ENCODE measurements around the gene MAGEA11.
"Not testable (repeated sequence)": the region's sequence is repeated elsewhere in the genome, so short reads cannot be mapped to it uniquely, and the experiment has no call there.

The MAGEA11 gene

DNA sequence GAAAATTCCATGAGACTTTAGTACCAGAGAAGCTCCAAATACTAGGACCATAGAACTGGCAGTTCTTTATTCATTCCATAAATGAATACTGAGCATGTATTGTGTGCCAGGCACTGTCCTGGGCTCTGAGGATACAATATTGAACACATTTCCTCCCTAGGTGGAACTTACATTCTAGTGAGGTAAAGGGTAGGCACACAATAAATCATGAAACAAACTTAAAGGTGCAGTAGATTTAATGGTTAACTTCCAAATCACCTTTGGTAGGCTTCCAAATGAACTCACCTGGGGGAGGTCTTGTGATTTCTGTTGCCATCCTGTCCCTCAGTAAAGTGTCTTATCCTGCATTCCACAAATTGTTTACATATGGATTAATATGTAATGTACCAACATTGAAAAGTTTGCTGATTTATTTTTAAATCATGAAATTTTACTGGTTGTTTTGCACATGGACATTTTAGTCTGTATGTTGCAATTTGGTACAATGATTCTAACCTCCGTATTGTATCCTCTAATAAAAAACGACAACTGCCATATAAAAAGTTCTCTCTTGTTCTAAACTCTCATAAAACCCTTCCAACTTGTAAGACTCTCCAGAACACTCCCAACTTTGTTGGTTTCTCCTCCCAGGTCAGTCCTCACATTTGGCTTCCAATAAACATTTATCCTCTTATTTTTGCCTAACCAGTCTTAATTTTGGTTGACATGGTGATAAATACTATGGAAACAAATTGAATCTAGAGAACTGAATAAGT is 4.5 kb upstream of the MAGEA11 start:
- H3K9me3 Mint-ChIP-seq = no peaks in the 10 kb centered on the region

DNA sequence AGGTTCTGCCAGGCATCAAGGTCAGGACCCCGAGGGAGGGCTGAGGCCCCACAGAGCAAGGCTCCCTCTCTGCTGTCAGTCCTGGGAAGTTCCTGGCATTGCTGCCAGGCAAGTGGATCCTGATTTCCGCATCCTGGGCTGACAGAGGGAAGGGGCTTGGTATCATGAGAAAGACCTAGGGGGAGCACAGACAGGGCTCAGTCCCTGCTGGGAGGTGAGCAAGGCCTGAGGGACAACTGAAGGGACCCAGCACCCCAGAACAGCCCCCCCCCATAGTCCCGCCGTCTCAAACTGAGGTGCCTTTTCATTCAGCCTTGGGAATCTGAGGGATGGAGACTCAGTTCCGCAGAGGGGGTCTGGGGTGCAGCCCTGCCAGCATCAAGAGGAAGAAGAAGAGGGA is 971 bp downstream of the MAGEA11 start:
- H3K36me3 Mint-ChIP-seq = no peaks in the 10 kb centered on the region
- DNase-seq (ENCODE audit: low spot score in 2 of 2) (no peak), ATAC-seq (no peak)
- H3K9me3 Mint-ChIP-seq = no peaks in the 10 kb centered on the region
- no peaks in the 10 kb centered on the region for H3K4me1 Mint-ChIP-seq
- no peak overlapping the region for H3K4me3 Mint-ChIP-seq
- H3K27ac Mint-ChIP-seq = no peak overlapping the region

More for the DNA sequence above, 4.5 kb upstream of the MAGEA11 start:
- H3K36me3 Mint-ChIP-seq = no peaks in the 10 kb centered on the region
- H3K4me1 Mint-ChIP-seq = no peaks in the 10 kb centered on the region
- ATAC-seq = no peak
- H3K4me3 Mint-ChIP-seq = no peak overlapping the region
- no peak for DNase-seq (ENCODE audit: low spot score in 2 of 2)
- H3K27ac Mint-ChIP-seq = no peak overlapping the region

DNA sequence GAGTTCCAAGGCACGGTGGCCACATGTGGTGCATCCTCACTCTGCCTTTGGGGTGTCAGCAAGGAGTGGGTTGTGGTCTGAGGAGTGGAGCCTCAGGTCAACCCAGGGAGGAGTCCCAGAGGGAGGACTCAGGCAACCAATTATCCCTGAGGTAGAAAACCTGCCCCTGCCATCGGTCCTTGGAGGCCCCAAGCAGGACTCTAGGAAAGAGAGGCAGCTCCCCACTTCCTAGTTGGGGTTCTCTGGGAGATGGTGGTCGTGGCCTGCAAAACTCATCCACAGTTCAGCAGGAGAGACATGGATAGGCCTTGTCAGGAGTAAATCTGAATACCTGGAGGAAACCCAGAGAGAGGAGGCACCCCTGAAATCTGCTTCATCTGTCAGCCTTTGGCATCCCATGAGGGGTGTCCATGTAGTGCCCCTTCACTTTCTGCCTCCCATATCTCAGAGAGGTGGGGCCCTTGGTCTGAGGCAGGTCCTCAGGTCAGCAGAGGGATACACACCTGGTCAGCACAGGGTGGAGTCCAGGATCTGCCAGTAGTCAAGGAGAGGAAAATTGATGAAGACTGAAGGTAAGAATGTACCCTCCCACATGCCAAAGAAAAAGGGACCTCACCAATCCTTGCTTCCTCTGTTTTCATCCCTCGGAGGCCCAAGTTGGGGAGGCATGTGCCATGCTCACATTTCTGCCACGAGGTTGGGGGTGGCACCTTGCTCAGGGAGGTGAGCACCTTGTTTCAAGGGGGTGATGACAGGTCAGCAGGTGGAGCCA is 1.6 kb downstream of the MAGEA11 start:
- no peak for ATAC-seq
- no peak for DNase-seq (ENCODE audit: low spot score in 2 of 2)
- H3K4me3 Mint-ChIP-seq = no peak overlapping the region
- no peaks in the 10 kb centered on the region for H3K4me1 Mint-ChIP-seq
- no peaks in the 10 kb centered on the region for H3K9me3 Mint-ChIP-seq
- no peak overlapping the region for H3K27ac Mint-ChIP-seq
- H3K36me3 Mint-ChIP-seq = no peaks in the 10 kb centered on the region

DNA sequence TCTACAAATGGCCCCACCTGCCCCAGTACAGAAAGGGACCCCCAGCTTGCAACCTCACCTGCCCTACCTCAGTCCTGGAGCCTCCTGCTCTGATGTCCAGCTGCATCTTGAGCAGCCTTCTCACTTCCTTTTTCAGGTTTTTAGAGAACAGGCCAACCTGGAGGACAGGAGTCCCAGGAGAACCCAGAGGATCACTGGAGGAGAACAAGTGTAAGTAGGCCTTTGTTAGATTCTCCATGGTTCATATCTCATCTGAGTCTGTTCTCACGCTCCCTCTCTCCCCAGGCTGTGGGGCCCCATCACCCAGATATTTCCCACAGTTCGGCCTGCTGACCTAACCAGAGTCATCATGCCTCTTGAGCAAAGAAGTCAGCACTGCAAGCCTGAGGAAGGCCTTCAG is 3.6 kb downstream of the MAGEA11 start:
- no peak for DNase-seq (ENCODE audit: low spot score in 2 of 2)
- no peak for ATAC-seq
- Mint-ChIP-seq H3K9me3 (no peaks in the 10 kb centered on the region), H3K36me3 (no peaks in the 10 kb centered on the region), H3K27ac (no peak overlapping the region), H3K4me1 (no peaks in the 10 kb centered on the region), H3K4me3 (no peak overlapping the region)

DNA sequence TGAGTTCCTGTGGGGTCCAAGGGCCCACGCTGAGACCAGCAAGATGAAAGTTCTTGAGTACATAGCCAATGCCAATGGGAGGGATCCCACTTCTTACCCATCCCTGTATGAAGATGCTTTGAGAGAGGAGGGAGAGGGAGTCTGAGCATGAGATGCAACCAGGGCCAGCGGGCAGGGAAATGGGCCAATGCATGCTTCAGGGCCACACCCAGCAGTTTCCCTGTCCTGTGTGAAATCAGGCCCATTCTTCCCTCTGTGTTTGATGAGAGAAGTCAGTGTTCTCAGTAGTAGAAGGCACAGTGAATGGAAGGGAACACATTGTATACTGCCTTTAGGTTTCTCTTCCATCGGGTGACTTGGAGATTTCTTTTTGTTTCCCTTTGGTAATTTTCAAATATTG is 4.8 kb downstream of the MAGEA11 start:
- Mint-ChIP-seq H3K9me3 (no peaks in the 10 kb centered on the region), H3K4me1 (no peaks in the 10 kb centered on the region), H3K27ac (no peak overlapping the region), H3K4me3 (no peak overlapping the region), H3K36me3 (no peaks in the 10 kb centered on the region)
- DNase-seq (ENCODE audit: low spot score in 2 of 2) = no peak
- ATAC-seq = no peak

DNA sequence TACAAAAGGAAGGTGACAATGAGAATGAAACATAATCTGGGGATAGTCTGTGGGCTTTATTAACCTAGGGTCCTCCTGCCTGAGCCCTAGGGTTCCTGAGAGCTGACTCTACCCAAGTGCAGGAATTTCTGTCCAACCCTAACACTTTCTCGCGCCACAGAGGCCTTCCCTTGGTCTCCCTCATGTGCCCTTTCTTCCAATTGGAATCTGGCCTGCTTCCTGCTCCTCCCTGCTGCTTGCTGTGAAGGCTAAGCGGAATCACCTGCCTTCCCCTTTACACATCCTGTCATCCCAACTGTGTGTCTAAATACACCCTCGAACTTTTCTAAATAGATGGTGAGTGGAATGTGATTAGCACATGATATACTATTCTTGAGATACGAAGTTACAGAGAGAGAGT is 5.9 kb downstream of the MAGEA11 start:
- no peaks in the 10 kb centered on the region for H3K4me1 Mint-ChIP-seq
- H3K9me3 Mint-ChIP-seq = no peaks in the 10 kb centered on the region
- H3K36me3 Mint-ChIP-seq = no peaks in the 10 kb centered on the region
- DNase-seq (ENCODE audit: low spot score in 2 of 2) = no peak
- H3K27ac Mint-ChIP-seq = no peak overlapping the region
- no peak overlapping the region for H3K4me3 Mint-ChIP-seq
- no peak for ATAC-seq

DNA sequence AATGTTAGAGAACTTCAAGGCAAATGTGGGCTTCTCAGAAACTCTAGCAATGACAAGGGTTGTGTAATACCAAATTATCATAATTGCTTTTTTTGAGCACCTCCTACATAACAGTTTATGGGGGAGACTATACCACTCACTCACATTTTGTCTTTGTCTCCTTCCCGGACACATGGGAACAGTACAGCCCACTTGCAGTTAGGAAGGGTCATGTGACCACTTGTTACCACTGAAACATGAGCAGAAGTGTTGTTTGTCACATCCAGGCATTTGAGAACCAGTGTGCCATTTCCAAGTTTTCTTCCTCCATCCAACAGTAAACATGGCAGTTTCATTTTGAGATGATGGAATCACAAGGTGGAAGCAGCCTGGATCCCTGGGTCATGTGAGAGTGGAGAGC is 6.9 kb downstream of the MAGEA11 start:
- DNase-seq (ENCODE audit: low spot score in 2 of 2) (no peak), ATAC-seq (no peak)
- H3K9me3 Mint-ChIP-seq = no peaks in the 10 kb centered on the region
- H3K4me3 Mint-ChIP-seq = no peak overlapping the region
- H3K27ac Mint-ChIP-seq = no peak overlapping the region
- H3K36me3 Mint-ChIP-seq = no peaks in the 10 kb centered on the region
- H3K4me1 Mint-ChIP-seq = no peaks in the 10 kb centered on the region

DNA sequence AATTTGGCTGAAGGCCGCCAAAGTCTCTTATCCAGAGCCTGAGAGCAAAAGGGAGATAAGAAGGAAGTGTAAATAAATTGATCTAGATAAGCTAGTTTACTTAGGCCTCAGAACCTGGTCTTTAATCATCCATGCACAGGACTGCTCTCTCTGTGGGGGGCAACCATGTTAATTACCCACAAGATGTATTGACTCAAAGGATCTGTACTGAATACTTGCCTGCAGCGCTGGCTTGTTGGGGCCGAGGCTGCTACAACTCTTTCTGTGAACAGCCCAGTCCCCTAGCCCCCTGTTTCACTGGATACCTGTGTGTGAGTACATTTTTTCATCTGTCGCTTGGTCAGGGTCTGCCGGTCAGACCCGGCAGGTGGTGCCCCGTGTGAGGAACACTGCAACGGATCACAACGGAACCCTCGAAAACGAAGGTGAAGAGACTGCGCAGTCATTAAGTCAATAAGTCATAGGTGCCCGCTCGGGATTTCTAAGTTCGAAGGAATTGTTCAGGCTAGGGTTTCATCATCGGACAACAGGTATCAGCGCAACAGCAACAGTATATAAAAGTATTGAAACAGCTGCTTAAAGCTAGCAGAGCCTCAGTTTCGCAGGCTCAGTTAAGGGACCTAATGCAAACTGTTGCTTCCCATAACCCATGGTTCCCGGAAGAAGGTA is 8.3 kb downstream of the MAGEA11 start:
- Mint-ChIP-seq H3K9me3 (no peaks in the 10 kb centered on the region), H3K4me1 (no peaks in the 10 kb centered on the region), H3K27ac (no peak overlapping the region), H3K4me3 (no peak overlapping the region), H3K36me3 (no peaks in the 10 kb centered on the region)
- DNase-seq (ENCODE audit: low spot score in 2 of 2) (no peak), ATAC-seq (no peak)

DNA sequence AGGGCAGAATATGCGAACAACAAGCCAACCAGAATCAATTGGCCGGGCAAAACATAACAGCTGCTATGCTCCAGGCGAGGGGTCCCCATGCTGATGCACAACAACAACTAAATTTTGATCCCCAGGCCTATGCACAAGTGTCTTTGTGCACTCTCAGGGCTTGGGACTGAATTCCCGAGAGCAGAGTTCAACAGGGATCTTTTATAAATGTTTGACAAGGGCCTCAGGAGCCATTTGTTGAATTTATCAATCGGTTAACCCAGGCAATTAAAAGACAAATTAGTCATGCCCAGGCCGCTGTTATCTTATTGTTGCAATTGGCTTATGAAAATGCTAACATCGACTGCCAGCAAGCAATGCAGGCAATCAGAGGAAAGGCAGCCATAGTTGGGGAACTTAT is 9.4 kb downstream of the MAGEA11 start:
- ATAC-seq; H3K4me3 Mint-ChIP-seq; H3K4me1 Mint-ChIP-seq; H3K27ac Mint-ChIP-seq; H3K9me3 Mint-ChIP-seq; DNase-seq (ENCODE audit: low spot score in 2 of 2); H3K36me3 Mint-ChIP-seq: not testable (repeated sequence)

DNA sequence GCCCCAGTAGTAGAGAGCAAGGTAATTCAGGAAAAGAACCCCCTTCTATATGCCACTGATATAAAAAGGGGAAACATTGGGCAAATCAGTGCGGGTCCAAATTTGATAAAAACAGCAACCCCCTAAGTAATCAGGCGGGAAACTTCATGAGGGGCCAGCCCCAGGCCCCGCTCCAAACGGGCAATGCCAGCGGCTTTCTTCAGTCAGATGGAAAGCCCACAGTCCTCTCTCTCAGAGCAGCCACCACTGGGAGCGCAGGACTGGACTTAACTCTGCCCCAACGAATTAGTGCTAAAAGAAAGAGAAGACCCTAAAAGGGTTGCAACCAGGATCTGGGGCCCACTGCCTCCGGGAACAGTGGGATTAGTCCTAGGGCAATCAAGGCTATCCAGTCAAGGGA is 9.9 kb downstream of the MAGEA11 start:
- H3K4me1 Mint-ChIP-seq = no peaks in the 10 kb centered on the region
- DNase-seq (ENCODE audit: low spot score in 2 of 2) (no peak), ATAC-seq (no peak)
- H3K27ac Mint-ChIP-seq = no peak overlapping the region
- H3K36me3 Mint-ChIP-seq = no peaks in the 10 kb centered on the region
- no peak overlapping the region for H3K4me3 Mint-ChIP-seq
- H3K9me3 Mint-ChIP-seq = no peaks in the 10 kb centered on the region

DNA sequence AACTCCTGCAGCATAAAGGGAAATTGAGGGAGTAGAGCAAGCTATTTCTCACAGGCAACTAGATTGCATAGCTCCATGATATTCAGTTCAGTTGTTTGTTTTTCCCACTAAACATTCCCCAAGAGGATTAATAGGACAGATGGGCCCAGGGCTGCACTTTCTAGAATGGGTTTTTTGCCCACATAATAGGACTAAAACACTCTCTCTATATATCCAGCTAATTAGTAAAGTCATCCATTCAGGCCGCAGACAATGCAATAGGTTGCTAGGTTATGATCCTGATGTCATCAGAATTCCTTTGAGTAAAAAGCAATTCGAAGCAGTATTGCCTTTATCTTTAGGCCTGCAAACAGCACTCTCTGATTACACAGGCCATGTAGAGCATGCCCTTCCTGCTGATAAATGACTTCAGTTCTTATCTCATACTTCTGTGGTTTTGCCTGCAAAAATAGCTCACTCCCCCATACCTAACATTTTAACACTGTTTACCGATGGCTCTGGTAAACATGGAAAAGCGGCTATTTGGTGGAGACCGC is 11.8 kb downstream of the MAGEA11 start:
- not testable (repeated sequence) for H3K36me3 Mint-ChIP-seq; H3K27ac Mint-ChIP-seq; H3K9me3 Mint-ChIP-seq; ATAC-seq; H3K4me1 Mint-ChIP-seq; H3K4me3 Mint-ChIP-seq; DNase-seq (ENCODE audit: low spot score in 2 of 2)

DNA sequence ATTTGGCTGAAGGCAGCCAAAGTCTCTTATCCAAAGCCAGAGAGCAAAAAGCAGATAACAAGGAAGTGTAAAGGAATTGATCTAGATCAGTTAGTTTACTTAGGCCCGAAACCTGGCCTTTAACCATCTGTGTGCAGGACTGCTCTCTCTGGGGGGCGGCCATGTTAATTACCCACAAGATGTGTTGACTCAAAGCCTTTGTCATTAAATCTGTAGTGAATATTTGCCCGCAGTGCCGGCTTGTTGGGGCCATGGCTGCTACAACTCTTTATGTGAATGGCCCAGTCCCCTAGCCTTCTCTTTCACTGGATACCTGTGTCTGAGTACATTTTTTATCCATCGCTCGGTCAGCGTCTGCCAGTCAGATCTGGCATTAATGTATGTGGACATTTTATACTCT is 15.4 kb downstream of the MAGEA11 start:
- H3K9me3 Mint-ChIP-seq; H3K36me3 Mint-ChIP-seq; DNase-seq (ENCODE audit: low spot score in 2 of 2); ATAC-seq; H3K4me3 Mint-ChIP-seq; H3K27ac Mint-ChIP-seq; H3K4me1 Mint-ChIP-seq: not testable (repeated sequence)

DNA sequence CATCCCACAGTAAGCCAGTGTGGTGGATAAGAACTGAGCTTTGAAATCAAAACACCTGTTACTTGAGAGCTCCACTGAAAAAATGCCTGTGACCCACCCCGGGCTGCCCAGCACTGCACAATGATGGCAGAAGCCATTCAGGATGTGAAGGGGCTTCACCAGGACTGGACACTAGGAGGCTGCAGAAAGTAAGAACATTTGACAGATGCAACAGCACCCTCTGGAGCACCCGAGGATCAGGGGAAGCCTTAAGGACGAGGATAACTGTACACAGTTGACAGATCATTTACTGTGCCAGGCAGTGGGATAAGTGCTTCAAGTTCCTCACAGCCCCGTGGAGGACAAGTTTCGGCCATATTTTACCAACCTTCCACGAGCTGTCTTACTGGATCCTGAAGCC is 30.4 kb downstream of the MAGEA11 start:
- not testable (repeated sequence) for H3K27ac Mint-ChIP-seq

DNA sequence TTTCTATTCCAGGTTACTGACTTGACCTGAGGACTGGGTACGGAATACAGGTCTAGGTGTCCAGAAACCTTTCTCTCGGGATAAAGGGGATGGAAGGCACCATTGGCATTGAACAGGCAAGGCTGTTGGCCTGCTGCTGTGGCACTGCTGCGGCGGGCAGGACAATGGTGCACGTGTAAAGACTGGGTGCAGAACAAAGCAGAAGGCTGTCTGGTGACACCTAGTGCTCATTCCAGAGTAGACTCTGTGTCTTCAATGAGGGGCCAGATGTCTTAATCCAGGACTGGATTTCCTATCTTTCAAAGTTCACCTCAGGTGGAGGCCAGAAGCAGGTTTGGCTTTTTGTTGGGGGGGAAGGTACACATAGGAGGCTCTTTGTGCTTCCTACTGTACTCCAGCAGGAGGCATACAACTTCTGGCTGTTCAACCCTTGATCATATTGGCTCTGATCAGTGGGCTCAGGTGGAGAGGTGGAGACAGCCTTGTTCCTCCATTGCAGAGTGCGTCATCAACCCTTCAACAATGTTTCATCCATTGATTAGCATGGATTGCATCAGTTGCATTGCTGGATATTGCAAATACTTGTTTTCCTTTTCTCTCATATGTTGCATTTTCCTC is 34.6 kb downstream of the MAGEA11 start:
- H3K9me3 Mint-ChIP-seq; H3K4me1 Mint-ChIP-seq; H3K27ac Mint-ChIP-seq; ATAC-seq; H3K4me3 Mint-ChIP-seq; DNase-seq (ENCODE audit: low spot score in 2 of 2); H3K36me3 Mint-ChIP-seq: not testable (repeated sequence)

More for the DNA sequence above, 30.4 kb downstream of the MAGEA11 start:
- H3K9me3 Mint-ChIP-seq; DNase-seq (ENCODE audit: low spot score in 2 of 2); H3K4me1 Mint-ChIP-seq; ATAC-seq; H3K4me3 Mint-ChIP-seq; H3K36me3 Mint-ChIP-seq: not testable (repeated sequence)

Data from stimulated activated effector memory CD8-positive, alpha-beta T cell treated with anti-CD3 and anti-CD28 coated beads, Interleukin-12 subunit alpha, Interleukin-12 subunit beta, amount 100 ng/mL, for 72 hours (primary cell).